Esophagus squamous epithelium (tissue), 5 donors: Measurements from ENCODE around the gene WNT2. TPM values are rescaled to one million over a fixed set of nuclear protein-coding genes. Genes with fewer than 3 reads are reported as not detected.
"Not testable (repeated sequence)": the region's sequence is repeated elsewhere in the genome, so short reads cannot be mapped to it uniquely, and the experiment has no call there.

Experiments used
- DNase-seq: peaks from one replicate; lab custom pipeline; 2025; lab: John Stamatoyannopoulos, UW
- H3K27ac ChIP-seq, 4 donors: fragments of 200-600 bp; sonication (generic); one replicate each; pipeline ENCODE4 v1.5.1; 2016 to 2019; ENCODE audit warnings: mild to moderate bottlenecking in 1 of 4
- H3K27me3 ChIP-seq, 4 donors: fragments of 200-600 bp; sonication (generic); 1 replicate in 3 of 4; 2 replicates in 1 of 4; pipeline versions ENCODE4 v1.5.1 to v1.6.0; 2017 to 2021; ENCODE audit warnings: antibody characterized with exemption in 1 of 4
- H3K36me3 ChIP-seq, 3 donors: fragments of 200-600 bp; sonication (generic); one replicate each; pipeline ENCODE4 v1.5.1; 2016 to 2019
- H3K4me1 ChIP-seq, 3 donors: fragments of 200-600 bp; sonication (generic); one replicate each; pipeline ENCODE4 v1.5.1; 2017 to 2019
- H3K4me3 ChIP-seq, 4 donors: fragments of 200-600 bp; sonication (generic); 1 replicate in 3 of 4; 2 replicates in 1 of 4; pipeline ENCODE4 v1.5.1; 2016 to 2019; ENCODE audit warnings: mild to moderate bottlenecking in 2 of 4, moderate library complexity in 1 of 4
- H3K9me3 ChIP-seq, 3 donors: fragments of 200-600 bp; sonication (generic); one replicate each; pipeline ENCODE4 v1.5.1; 2016 to 2019
- CTCF ChIP-seq, 6 experiments: fragments of 450-650 bp in 4 of 6; fragments of 200-600 bp in 2 of 6; sonication (generic) in 2 of 6; IDR thresholded peaks; one replicate each; pipeline ENCODE4 v1.5.1; 2016 to 2019; ENCODE audit warnings: antibody characterized with exemption in 6 of 6, mild to moderate bottlenecking in 4 of 6, moderate library complexity in 4 of 6
- POLR2A ChIP-seq, 4 donors: fragments of 450-650 bp; IDR thresholded peaks; one replicate each; pipeline ENCODE4 v1.6.1; 2017; ENCODE audit warnings: antibody characterized with exemption in 4 of 4, mild to moderate bottlenecking in 4 of 4, moderate library complexity in 3 of 4
- WGBS, 2 donors: methylation state at CpG; one replicate each; pipeline ENCODE4 v1.1.5; 2018; 5-methylcytosine and 5-hydroxymethylcytosine counted together
- intact Hi-C: fragments of 100-400 bp; cut with DNase I; formaldehyde crosslinking; loops from one replicate; pipeline ENCODE4 v1.15.0; 2022
- total RNA-seq, 4 donors: library from RNA; depleted of rRNA; stranded (reverse); fragments of >200 nt; gene quantifications; one replicate each; pipeline ENCODE4 v1.1.0, GENCODE V29; 2016
- donor health status: DM: yes; HTN: yes; CAD: no.

The WNT2 gene
- total RNA-seq, 4 donors from 2014 or later, result not detected

GRCh38 chr7:117308891-117309290 lies 14.0 kb downstream of the WNT2 start:
- no peaks in the 10 kb centered on the region for H3K9me3 ChIP-seq
- no peak for DNase-seq
- WGBS, 2 donors, result 89 to 96% methylated on average over 1 of the region's 1 CpG
- H3K27me3 ChIP-seq, result no peaks in the 10 kb centered on the region
- H3K4me3 ChIP-seq, result no peak overlapping the region
- intact Hi-C loops, result no loop called here
- TF ChIP-seq CTCF (IDR thresholded peaks at IDR 0.05), result no peak
- no peak for TF ChIP-seq POLR2A (IDR thresholded peaks at IDR 0.05)
- H3K36me3 ChIP-seq, result no peaks in the 10 kb centered on the region
- no peak overlapping the region for H3K27ac ChIP-seq
- no peaks in the 10 kb centered on the region for H3K4me1 ChIP-seq

GRCh38 chr7:117302396-117302795 lies 20.5 kb downstream of the WNT2 start:
- TF ChIP-seq CTCF (IDR thresholded peaks at IDR 0.05) (no peak), POLR2A (IDR thresholded peaks at IDR 0.05) (no peak)
- intact Hi-C loops, result no loop called here

GRCh38 chr7:117300506-117300905 lies 22.4 kb downstream of the WNT2 start:
- intact Hi-C loops, H3K27me3 ChIP-seq, DNase-seq, H3K4me3 ChIP-seq, H3K4me1 ChIP-seq, H3K27ac ChIP-seq, H3K9me3 ChIP-seq, H3K36me3 ChIP-seq: not testable (repeated sequence)
- WGBS, 2 donors, result 76 to 92% methylated on average over 3 of the region's 5 CpGs

More at GRCh38 chr7:117302396-117302795, 20.5 kb downstream of the WNT2 start:
- DNase-seq, result no peak
- H3K36me3 ChIP-seq, result no peaks in the 10 kb centered on the region
- H3K4me3 ChIP-seq, result no peak overlapping the region
- no peaks in the 10 kb centered on the region for H3K4me1 ChIP-seq
- no peaks in the 10 kb centered on the region for H3K27me3 ChIP-seq
- H3K27ac ChIP-seq, result no peak overlapping the region
- 80 to 85% methylated on average over 4 of the region's 4 CpGs for WGBS, 2 donors
- H3K9me3 ChIP-seq, result no peaks in the 10 kb centered on the region

- WGBS, 2 donors, result 83 to 92% methylated on average over 12 of the region's 12 CpGs
- DNase-seq, result no peak
- H3K27ac ChIP-seq, result no peak overlapping the region
- TF ChIP-seq POLR2A (IDR thresholded peaks at IDR 0.05) (no peak), CTCF (IDR thresholded peaks at IDR 0.05) (no peak)
- no peaks in the 10 kb centered on the region for H3K9me3 ChIP-seq
- no peaks in the 10 kb centered on the region for H3K4me1 ChIP-seq
- H3K4me3 ChIP-seq, result no peak overlapping the region
- H3K27me3 ChIP-seq, result no peaks in the 10 kb centered on the region
- no peaks in the 10 kb centered on the region for H3K36me3 ChIP-seq
- intact Hi-C loops, result no loop called here
These were observed 25.3 kb downstream of the WNT2 start for GRCh38 chr7:117297606-117298005.

GRCh38 chr7:117296066-117296465 lies 26.8 kb downstream of the WNT2 start:
- Histone ChIP-seq H3K4me3 (no peak overlapping the region), H3K27ac (no peak overlapping the region), H3K9me3 (no peaks in the 10 kb centered on the region), H3K36me3 (no peaks in the 10 kb centered on the region), H3K4me1 (no peaks in the 10 kb centered on the region), H3K27me3 (no peaks in the 10 kb centered on the region)
- DNase-seq, result no peak
- TF ChIP-seq POLR2A (IDR thresholded peaks at IDR 0.05) (no peak), CTCF (IDR thresholded peaks at IDR 0.05) (no peak)
- intact Hi-C loops, result no loop called here
- WGBS, 2 donors, result 21 to 44% methylated on average over 3 of the region's 3 CpGs

- no peaks in the 10 kb centered on the region for H3K36me3 ChIP-seq
- TF ChIP-seq POLR2A (IDR thresholded peaks at IDR 0.05), result no peak
- no peak for TF ChIP-seq CTCF (IDR thresholded peaks at IDR 0.05)
- peaks cover 0 to 9% (median 0%) of the 10 kb centered on the region in 3 donors for H3K4me1 ChIP-seq
- no peak for DNase-seq
- 69 to 83% methylated on average over 5 of the region's 5 CpGs for WGBS, 2 donors
- intact Hi-C loops, result no loop called here
- H3K9me3 ChIP-seq, result no peaks in the 10 kb centered on the region
- no peak overlapping the region for H3K27ac ChIP-seq
- H3K27me3 ChIP-seq, result no peaks in the 10 kb centered on the region
- no peak overlapping the region for H3K4me3 ChIP-seq
These were observed 37.0 kb downstream of the WNT2 start for GRCh38 chr7:117285826-117286225.
